Measurements from ENCODE around the gene COMMD10. TPM values are rescaled to one million over a fixed set of nuclear protein-coding genes. Genes with fewer than 3 reads are reported as not detected.

COMMD10 gene
- total and polyA plus RNA-seq, 2 of the 8 experiments (the other 6 are each of a cell fraction or from before 2014, with no cell fraction given), result 16.5 to 43.4 TPM

DNA sequence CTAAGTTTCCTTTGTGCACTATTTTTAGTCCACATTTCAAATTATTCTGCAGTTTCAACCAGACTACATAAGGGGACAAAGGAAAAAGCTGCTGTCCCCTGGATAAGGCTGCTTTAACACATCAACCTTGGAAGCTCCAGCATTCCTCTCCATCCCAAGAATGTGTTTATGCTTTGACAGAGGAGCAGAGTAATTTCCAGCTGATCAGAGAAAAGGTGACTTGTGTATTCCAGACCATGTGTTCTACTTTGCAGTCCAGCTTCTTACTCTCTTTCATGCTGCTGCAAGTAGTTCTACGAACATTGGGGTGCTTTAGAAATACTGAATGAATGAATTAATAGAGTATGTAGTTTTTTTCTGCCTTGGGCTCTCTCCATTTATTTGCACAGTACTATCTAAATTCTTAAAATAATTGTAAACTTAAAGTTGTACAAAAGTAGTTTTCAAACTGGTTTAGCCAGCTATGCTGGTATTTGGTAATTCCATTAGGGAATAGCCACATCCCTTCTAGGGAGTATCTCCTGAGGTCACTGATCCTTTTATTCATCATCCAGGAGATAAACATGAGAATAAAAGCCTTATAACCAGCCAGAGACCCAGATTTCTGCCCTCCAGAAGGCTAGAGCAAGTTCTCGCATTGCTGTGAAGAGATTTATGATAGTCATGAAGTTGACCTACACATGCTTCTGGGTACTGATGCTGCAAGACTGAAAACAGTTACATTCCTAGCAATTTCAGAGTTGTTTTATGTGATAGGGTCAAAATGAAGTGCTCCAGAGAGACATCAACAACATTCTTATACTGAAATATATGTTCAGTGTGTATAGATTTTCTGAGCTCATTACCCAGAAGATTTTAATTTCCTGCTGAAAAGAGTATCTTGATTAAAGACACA is 215.2 kb downstream of the COMMD10 start:
- H4K5ac ChIP-seq (ENCODE audit: insufficient read length, low read depth, low read length), result no peak overlapping the region
- DNase-seq (ENCODE audit: low read depth in 1 of 2, low spot score in 2 of 2), result no peak
- FAIRE-seq, result no peak
- no peak overlapping the region for H3K56ac ChIP-seq (replicated peaks; ENCODE audit: insufficient read length, low read depth, low read length)
- peaks cover 0 to 5% (median 0%) of the 10 kb centered on the region in 4 experiments; a peak in 2 of 8 replicates for H3K36me3 ChIP-seq (ENCODE audit: control insufficient read depth in 2 of 4, insufficient read depth in 4 of 4, low read length in 3 of 4)
- H3K4me2 ChIP-seq (ENCODE audit: insufficient read depth in 1 of 2, low read depth in 2 of 2, low read length in 2 of 2), result no peak overlapping the region
- TF ChIP-seq, protein P1, sequence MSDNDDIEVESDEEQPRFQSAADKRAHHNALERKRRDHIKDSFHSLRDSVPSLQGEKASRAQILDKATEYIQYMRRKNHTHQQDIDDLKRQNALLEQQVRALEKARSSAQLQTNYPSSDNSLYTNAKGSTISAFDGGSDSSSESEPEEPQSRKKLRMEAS (IDR thresholded peaks at IDR 0.05), result no peak
- TF ChIP-seq POLR2AphosphoS5 (IDR thresholded peaks at IDR 0.05; ENCODE audit: low read depth, low read length) (no peak), SP1 (IDR thresholded peaks at IDR 0.05; ENCODE audit: low read depth, low read length) (no peak)
- no peak overlapping the region for H4K91ac ChIP-seq (replicated peaks; ENCODE audit: insufficient read length, low read length)
- no peak overlapping the region for H2BK12ac ChIP-seq (ENCODE audit: low read depth, low read length)
- H3K79me1 ChIP-seq (ENCODE audit: low read depth, low read length), result no peaks in the 10 kb centered on the region
- H3K4ac ChIP-seq (replicated peaks; ENCODE audit: insufficient read length, low read depth, low read length), result no peak overlapping the region
- H2BK15ac ChIP-seq (ENCODE audit: low read length), result no peak overlapping the region
- no peak overlapping the region for H3K9ac ChIP-seq (replicated peaks in 1 of 4; ENCODE audit: extremely low read depth in 1 of 4, low read depth in 3 of 4, low read length in 3 of 4)
- H3K4me3 ChIP-seq (ENCODE audit: extremely low read depth in 1 of 4, insufficient read depth in 2 of 4, low read depth in 3 of 4, low read length in 4 of 4), result no peak overlapping the region
- no peak overlapping the region for H4K8ac ChIP-seq (ENCODE audit: extremely low read depth, insufficient read depth, low read length)
- H2AK5ac ChIP-seq (ENCODE audit: low read depth, low read length), result no peak overlapping the region
- no peak overlapping the region for H3K14ac ChIP-seq (ENCODE audit: insufficient read length)
- H3K9me3 ChIP-seq (ENCODE audit: insufficient read depth in 2 of 2, low read depth in 1 of 2, low read length in 1 of 2), result peaks cover 0 to 2% of the 10 kb centered on the region in 2 experiments; a peak in 1 of 4 replicates
- no peaks in the 10 kb centered on the region for H3K4me1 ChIP-seq (replicated peaks in 1 of 4; ENCODE audit: control insufficient read depth in 3 of 4, insufficient read depth in 4 of 4, low read length in 3 of 4)
- H3K23me2 ChIP-seq (ENCODE audit: low read depth, low read length), result no peaks in the 10 kb centered on the region
- CTCF ChIA-PET (ENCODE audit: partially characterized antibody), result interaction anchor here (6.4 kb wide), 1 partner anchor 11 kb away, joined by 39 read pairs; no protein-coding TSS in a partner anchor
- no peak overlapping the region for H2BK120ac ChIP-seq (replicated peaks; ENCODE audit: low read depth, low read length)
- H3K23ac ChIP-seq (ENCODE audit: insufficient read length), result no peak overlapping the region
- H2BK20ac ChIP-seq (ENCODE audit: low read length), result no peak overlapping the region
- POLR2A ChIA-PET (ENCODE audit: partially characterized antibody), result no interaction called here
- H3K27me3 ChIP-seq (replicated peaks in 1 of 4; ENCODE audit: control insufficient read depth in 3 of 4, extremely low read depth in 1 of 4, insufficient read depth in 3 of 4, low read length in 3 of 4), result no peaks in the 10 kb centered on the region
- H2AFZ ChIP-seq (ENCODE audit: low read length), result no peak overlapping the region
- no peaks in the 10 kb centered on the region for H3K79me2 ChIP-seq (ENCODE audit: control insufficient read depth in 1 of 2, insufficient read depth in 2 of 2, low read length in 2 of 2)
- no peak overlapping the region for H2BK5ac ChIP-seq (ENCODE audit: low read depth, low read length)
- no peaks in the 10 kb centered on the region for H4K20me1 ChIP-seq (replicated peaks in 1 of 2; ENCODE audit: control insufficient read depth in 1 of 2, insufficient read depth in 2 of 2, low read length in 2 of 2)
- no peak overlapping the region for H3K18ac ChIP-seq (ENCODE audit: extremely low read depth, low read length)
- H3K27ac ChIP-seq (ENCODE audit: low read depth, low read length), result no peak overlapping the region
- WGBS, 2 experiments (ENCODE audit: extremely low coverage in 1 of 2, insufficient coverage in 1 of 2, insufficient read length in 1 of 2, insufficient replicate concordance in 2 of 2, low coverage in 1 of 2, low lambda C conversion rate in 2 of 2, missing lambda C conversion rate in 1 of 2), result 96% methylated on average over 2 of the region's 2 CpGs; no CpG with 5 or more reads in 1 of the 2 experiments

Data from H1 (cell line).